BJ (cell line): Measurements from ENCODE around the gene EPO. TPM values are rescaled to one million over a fixed set of nuclear protein-coding genes. Genes with fewer than 3 reads are reported as not detected.

Experiments used
- CTCF ChIA-PET: fragments of 350-600 bp; formaldehyde crosslinking; extraction: SDS; loops from one replicate; lab custom pipeline; 2021; ENCODE audit warnings: antibody characterized with exemption, inconsistent platforms; lab: Yijun Ruan, JAX
- POLR2A ChIA-PET: fragments of 300-600 bp; sonication (Branson Sonifier 250); formaldehyde crosslinking; extraction: SDS; loops from one replicate; lab custom pipeline; 2021; ENCODE audit warnings: antibody characterized with exemption; lab: Charles Lee
- DNase-seq: peaks from one replicate; pipeline ENCODE4 v3.0.0-alpha.2; 2011; ENCODE audit warnings: low read depth
- H3K27me3 ChIP-seq: 2 replicates; pipeline ENCODE4 v1.6.0; 2011; ENCODE audit warnings: low read length; ENCODE audit not compliant: control insufficient read depth, insufficient read depth
- H3K36me3 ChIP-seq: 2 replicates; pipeline ENCODE4 v1.5.1; 2011; ENCODE audit warnings: low read length; ENCODE audit not compliant: control insufficient read depth, insufficient read depth
- H3K4me3 ChIP-seq: 2 replicates; pipeline ENCODE4 v1.5.1; 2011; ENCODE audit warnings: low read depth, mild to moderate bottlenecking, control low read depth, low read length
- CTCF ChIP-seq: IDR thresholded peaks from 2 replicates; pipeline ENCODE4 v1.5.1; 2011; ENCODE audit warnings: low read depth, mild to moderate bottlenecking, control low read depth, inconsistent platforms, low read length, moderate library complexity; ENCODE audit not compliant: insufficient read depth
- polyA plus RNA-seq: library from polyadenylated mRNA; depleted of rRNA; stranded (reverse); fragments of >200 nt; gene quantifications from 2 replicates; pipeline ENCODE4 v1.2.3, GENCODE V29; 2011

EPO gene
- polyA plus RNA-seq, 1 experiment, result not detected

GRCh38 chr7:100677308-100678267, 42.7 kb upstream of the EPO start:
- Histone ChIP-seq H3K4me3 (no peak overlapping the region), H3K36me3 (peaks cover 42% of the 10 kb centered on the region), H3K27me3 (no peaks in the 10 kb centered on the region)
- CTCF ChIA-PET, result interaction anchor here (1.0 to 10.3 kb wide), 2 partner anchors 14 to 28 kb away, joined by 4 to 110 read pairs; partner anchors contain the start of gene GIGYF1
- no peak for TF ChIP-seq CTCF
- POLR2A ChIA-PET, result no interaction called here
- no peak for DNase-seq

- H3K4me3 ChIP-seq, result no peak overlapping the region
- no peak for DNase-seq
- ChIA-PET CTCF (interaction anchor here (0.6 to 10.3 kb wide), 2 partner anchors 13 to 228 kb away, joined by 3 to 110 read pairs; partner anchors contain the start of gene GIGYF1), POLR2A (no interaction called here)
- TF ChIP-seq CTCF, result no peak
- H3K27me3 ChIP-seq, result no peaks in the 10 kb centered on the region
- peaks cover 48% of the 10 kb centered on the region for H3K36me3 ChIP-seq
Observed at GRCh38 chr7:100678291-100678984, 41.8 kb upstream of the EPO start.

- DNase-seq, result no peak
- Histone ChIP-seq H3K27me3 (no peaks in the 10 kb centered on the region), H3K36me3 (peaks cover 54% of the 10 kb centered on the region), H3K4me3 (no peak overlapping the region)
- ChIA-PET CTCF (interaction anchor here (1.7 to 10.3 kb wide), 2 partner anchors 12 to 173 kb away, joined by 5 to 110 read pairs; partner anchors contain the start of genes GIGYF1 and SLC12A9), POLR2A (interaction anchor here (0.6 kb wide), 1 partner anchor 17 kb away, joined by 11 read pairs; no protein-coding TSS in a partner anchor)
- no peak for TF ChIP-seq CTCF
Observed at GRCh38 chr7:100679129-100679926, 40.9 kb upstream of the EPO start.

- no peak for DNase-seq
- Histone ChIP-seq H3K27me3 (no peaks in the 10 kb centered on the region), H3K4me3 (no peak overlapping the region), H3K36me3 (peaks cover 58% of the 10 kb centered on the region)
- no peak for TF ChIP-seq CTCF
- POLR2A ChIA-PET, result interaction anchor here (0.6 kb wide), 1 partner anchor 17 kb away, joined by 11 read pairs; no protein-coding TSS in a partner anchor
- CTCF ChIA-PET, result interaction anchor here (1.7 to 10.3 kb wide), 2 partner anchors 11 to 172 kb away, joined by 5 to 110 read pairs; partner anchors contain the start of genes GIGYF1 and SLC12A9
Observed at GRCh38 chr7:100679927-100680575, 40.2 kb upstream of the EPO start.
